ENCODE data around the gene PALD1. TPM values are rescaled to one million over a fixed set of nuclear protein-coding genes. Genes with fewer than 3 reads are reported as not detected.
A peak's percentile ranks its signal among the peaks of the same experiment; 100 is the strongest.

Gene PALD1
- total RNA-seq, 1 donor from 2014 or later, result 1.8 TPM

DNA sequence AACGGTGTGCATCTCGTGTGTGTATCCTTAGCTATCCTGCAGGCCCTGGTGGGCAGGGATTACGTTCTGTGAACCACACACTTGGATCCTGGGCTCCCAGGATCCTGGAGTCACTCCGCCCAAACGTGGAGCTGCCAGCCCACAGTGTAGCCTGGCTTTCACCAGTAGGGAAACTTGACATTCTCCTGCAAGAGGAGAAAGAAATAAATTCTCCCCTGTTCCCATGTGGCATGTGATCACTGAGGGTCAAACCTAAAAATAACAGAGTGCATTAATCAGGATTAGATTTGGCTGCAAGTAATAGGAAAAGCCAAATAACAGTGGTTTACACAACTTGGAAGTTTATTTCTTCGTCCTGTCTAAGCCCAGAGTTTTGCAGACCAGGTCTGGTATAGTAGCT lies 32.3 kb downstream of the PALD1 start:
- TF ChIP-seq, protein P1, sequence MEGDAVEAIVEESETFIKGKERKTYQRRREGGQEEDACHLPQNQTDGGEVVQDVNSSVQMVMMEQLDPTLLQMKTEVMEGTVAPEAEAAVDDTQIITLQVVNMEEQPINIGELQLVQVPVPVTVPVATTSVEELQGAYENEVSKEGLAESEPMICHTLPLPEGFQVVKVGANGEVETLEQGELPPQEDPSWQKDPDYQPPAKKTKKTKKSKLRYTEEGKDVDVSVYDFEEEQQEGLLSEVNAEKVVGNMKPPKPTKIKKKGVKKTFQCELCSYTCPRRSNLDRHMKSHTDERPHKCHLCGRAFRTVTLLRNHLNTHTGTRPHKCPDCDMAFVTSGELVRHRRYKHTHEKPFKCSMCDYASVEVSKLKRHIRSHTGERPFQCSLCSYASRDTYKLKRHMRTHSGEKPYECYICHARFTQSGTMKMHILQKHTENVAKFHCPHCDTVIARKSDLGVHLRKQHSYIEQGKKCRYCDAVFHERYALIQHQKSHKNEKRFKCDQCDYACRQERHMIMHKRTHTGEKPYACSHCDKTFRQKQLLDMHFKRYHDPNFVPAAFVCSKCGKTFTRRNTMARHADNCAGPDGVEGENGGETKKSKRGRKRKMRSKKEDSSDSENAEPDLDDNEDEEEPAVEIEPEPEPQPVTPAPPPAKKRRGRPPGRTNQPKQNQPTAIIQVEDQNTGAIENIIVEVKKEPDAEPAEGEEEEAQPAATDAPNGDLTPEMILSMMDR (IDR thresholded peaks at IDR 0.05; ENCODE audit: insufficient read depth, low read depth, low read length), result no peak
- TF ChIP-seq EZH2 (IDR thresholded peaks at IDR 0.05; ENCODE audit: insufficient read depth, low read length), result no peak
- no peaks in the 10 kb centered on the region for H4K20me1 ChIP-seq (ENCODE audit: insufficient read depth, low read length)
- no peaks in the 10 kb centered on the region for H3K9me3 ChIP-seq (ENCODE audit: insufficient read depth, low read depth, low read length)
- no peak overlapping the region for H3K27ac Mint-ChIP-seq (ENCODE audit: unreplicated experiment)
- no peak overlapping the region for H2AFZ ChIP-seq (ENCODE audit: low read depth, low read length)
- H3K4me1 Mint-ChIP-seq (ENCODE audit: low read depth, unreplicated experiment), result peaks cover 17% of the 10 kb centered on the region
- peaks cover 11% of the 10 kb centered on the region for H3K4me1 ChIP-seq (ENCODE audit: insufficient read depth, low read length)
- H3K27ac ChIP-seq (ENCODE audit: low read depth, low read length), result no peak overlapping the region
- H3K9me3 Mint-ChIP-seq (ENCODE audit: unreplicated experiment), result no peaks in the 10 kb centered on the region
- H3K4me2 ChIP-seq (ENCODE audit: low read length), result no peak overlapping the region
- no peak overlapping the region for H3K4me3 Mint-ChIP-seq (ENCODE audit: unreplicated experiment)
- H3K4me3 ChIP-seq (ENCODE audit: insufficient read depth, low read depth, low read length), result no peak overlapping the region
- peaks cover 15% of the 10 kb centered on the region for H3K27me3 Mint-ChIP-seq (ENCODE audit: low read depth, unreplicated experiment)
- no peaks in the 10 kb centered on the region for H3K36me3 Mint-ChIP-seq (ENCODE audit: low read depth, unreplicated experiment)
- no peak overlapping the region for H3K9ac ChIP-seq (ENCODE audit: low read length)
- H3K36me3 ChIP-seq (ENCODE audit: insufficient read depth, low read length), result no peaks in the 10 kb centered on the region
- no peak for FAIRE-seq
- DNase-seq (ENCODE audit: low read depth), result no peak
- no peaks in the 10 kb centered on the region for H3K27me3 ChIP-seq (ENCODE audit: insufficient read depth, low read length)
- no peaks in the 10 kb centered on the region for H3K79me2 ChIP-seq (ENCODE audit: insufficient read depth, low read length)

DNA sequence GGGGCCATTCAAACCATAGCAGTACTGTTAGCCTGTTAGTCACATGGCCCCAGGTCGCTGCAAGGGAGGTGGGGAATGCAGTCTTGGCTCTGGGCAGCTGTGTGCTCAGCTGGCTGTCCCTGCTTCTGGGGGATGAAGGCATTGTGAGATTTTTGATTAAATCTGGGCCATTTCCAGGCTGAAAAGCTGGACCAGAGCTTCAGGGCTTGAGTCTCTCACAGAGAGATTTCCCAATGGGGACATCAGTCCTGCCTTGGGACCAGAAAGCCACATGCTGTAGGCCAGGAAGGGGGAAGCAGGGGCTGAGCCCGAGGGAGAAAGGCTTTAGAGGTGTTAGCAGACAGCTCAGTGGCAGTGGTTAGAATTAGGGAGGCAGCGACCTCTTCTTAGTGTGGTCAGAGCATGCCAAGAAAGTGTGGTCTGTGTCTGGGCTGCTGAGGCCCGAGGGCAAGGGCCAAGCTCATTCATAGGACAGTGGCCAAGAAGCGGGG lies 33.6 kb downstream of the PALD1 start:
- Histone ChIP-seq H3K27me3 (ENCODE audit: insufficient read depth, low read length) (no peaks in the 10 kb centered on the region), H3K27ac (ENCODE audit: low read depth, low read length) (no peak overlapping the region), H3K4me1 (ENCODE audit: insufficient read depth, low read length) (peaks cover 11% of the 10 kb centered on the region), H2AFZ (ENCODE audit: low read depth, low read length) (no peak overlapping the region), H3K9ac (ENCODE audit: low read length) (no peak overlapping the region), H3K79me2 (ENCODE audit: insufficient read depth, low read length) (no peaks in the 10 kb centered on the region), H3K9me3 (ENCODE audit: insufficient read depth, low read depth, low read length) (no peaks in the 10 kb centered on the region), H4K20me1 (ENCODE audit: insufficient read depth, low read length) (no peaks in the 10 kb centered on the region), H3K4me3 (ENCODE audit: insufficient read depth, low read depth, low read length) (no peak overlapping the region), H3K36me3 (ENCODE audit: insufficient read depth, low read length) (no peaks in the 10 kb centered on the region), H3K4me2 (ENCODE audit: low read length) (peak overlapping the region; percentile 13)
- no peak for FAIRE-seq
- Mint-ChIP-seq H3K36me3 (ENCODE audit: low read depth, unreplicated experiment) (no peaks in the 10 kb centered on the region), H3K27me3 (ENCODE audit: low read depth, unreplicated experiment) (peaks cover 15% of the 10 kb centered on the region), H3K9me3 (ENCODE audit: unreplicated experiment) (no peaks in the 10 kb centered on the region), H3K4me3 (ENCODE audit: unreplicated experiment) (no peak overlapping the region), H3K27ac (ENCODE audit: unreplicated experiment) (no peak overlapping the region), H3K4me1 (ENCODE audit: low read depth, unreplicated experiment) (peaks cover 17% of the 10 kb centered on the region)
- DNase-seq (ENCODE audit: low read depth), result peak; percentile 16
- TF ChIP-seq EZH2 (IDR thresholded peaks at IDR 0.05; ENCODE audit: insufficient read depth, low read length), result no peak
- TF ChIP-seq, protein P1 (IDR thresholded peaks at IDR 0.05; ENCODE audit: insufficient read depth, low read depth, low read length), result no peak

DNA sequence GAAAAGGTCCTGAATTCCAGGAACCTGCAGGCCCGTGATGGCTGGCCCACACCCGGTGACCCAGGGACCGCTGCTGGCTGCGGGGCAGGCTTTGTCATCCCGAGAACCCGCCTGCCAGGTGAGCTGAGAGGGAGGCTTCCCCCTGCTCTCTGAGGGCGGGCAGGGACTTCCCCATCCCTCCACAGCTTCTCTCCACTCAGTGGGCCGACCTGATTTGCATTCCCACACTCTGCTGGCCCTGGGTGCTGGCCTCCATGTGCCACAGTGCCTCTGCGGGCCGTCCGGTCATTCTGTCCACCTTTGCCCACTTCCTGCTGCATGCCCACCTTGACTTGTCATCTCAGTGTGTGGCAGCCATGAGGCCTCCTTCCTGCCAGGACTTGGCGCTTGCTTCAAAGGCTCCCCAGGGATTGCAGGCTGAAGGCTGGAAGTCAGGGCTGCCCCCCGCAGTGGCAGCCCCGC lies 35.3 kb downstream of the PALD1 start:
- Histone ChIP-seq H3K27ac (ENCODE audit: low read depth, low read length) (no peak overlapping the region), H3K9me3 (ENCODE audit: insufficient read depth, low read depth, low read length) (no peaks in the 10 kb centered on the region), H3K36me3 (ENCODE audit: insufficient read depth, low read length) (no peaks in the 10 kb centered on the region), H2AFZ (ENCODE audit: low read depth, low read length) (no peak overlapping the region), H4K20me1 (ENCODE audit: insufficient read depth, low read length) (no peaks in the 10 kb centered on the region), H3K27me3 (ENCODE audit: insufficient read depth, low read length) (no peaks in the 10 kb centered on the region), H3K9ac (ENCODE audit: low read length) (no peak overlapping the region), H3K79me2 (ENCODE audit: insufficient read depth, low read length) (no peaks in the 10 kb centered on the region), H3K4me3 (ENCODE audit: insufficient read depth, low read depth, low read length) (no peak overlapping the region), H3K4me2 (ENCODE audit: low read length) (no peak overlapping the region), H3K4me1 (ENCODE audit: insufficient read depth, low read length) (peaks cover 14% of the 10 kb centered on the region)
- Mint-ChIP-seq H3K4me1 (ENCODE audit: low read depth, unreplicated experiment) (peaks cover 17% of the 10 kb centered on the region), H3K36me3 (ENCODE audit: low read depth, unreplicated experiment) (no peaks in the 10 kb centered on the region), H3K27ac (ENCODE audit: unreplicated experiment) (no peak overlapping the region), H3K27me3 (ENCODE audit: low read depth, unreplicated experiment) (peaks cover 15% of the 10 kb centered on the region), H3K4me3 (ENCODE audit: unreplicated experiment) (no peak overlapping the region), H3K9me3 (ENCODE audit: unreplicated experiment) (no peaks in the 10 kb centered on the region)
- DNase-seq (ENCODE audit: low read depth) (no peak), FAIRE-seq (no peak)
- no peak for TF ChIP-seq EZH2 (IDR thresholded peaks at IDR 0.05; ENCODE audit: insufficient read depth, low read length)
- TF ChIP-seq, protein P1 (IDR thresholded peaks at IDR 0.05; ENCODE audit: insufficient read depth, low read depth, low read length), result no peak
